K562 (cell line): Measurements from ENCODE around the gene BAIAP2. TPM values are rescaled to one million over a fixed set of nuclear protein-coding genes. Genes with fewer than 3 reads are reported as not detected.

Source experiments
- ATAC-seq: fragments of 200-7000 bp; cut with Tn5 transposase; 3 replicates; pipeline ENCODE4 v1.9.1; 2020; ENCODE audit warnings: moderate library complexity
- BruUV-seq: library from RNA; stranded (reverse); fragments of 400-500 nt; replicated peaks from 2 replicates; lab custom pipeline; 2021; lab: Mats Ljungman, UMichigan
- CTCF ChIA-PET: fragments of 300-600 bp; formaldehyde crosslinking; extraction: SDS; loops from one replicate; lab custom pipeline; 2021; ENCODE audit warnings: low intra/inter-chr PET ratio; lab: Yijun Ruan, JAX
- POLR2A ChIA-PET: fragments of 300-600, 350-650 bp; sonication (Branson Sonifier 250); formaldehyde crosslinking; extraction: SDS; loops from one replicate; lab custom pipeline; 2021; ENCODE audit warnings: antibody characterized with exemption, inconsistent platforms; lab: Yijun Ruan, JAX
- DNase-seq, 4 experiments: peaks; one replicate each; pipeline versions ENCODE4 v3.0.0 to v3.0.0-alpha.2; 2011 to 2018; ENCODE audit warnings: low spot score in 3 of 4, mixed read lengths in 3 of 4; ENCODE audit errors: extremely low read depth in 1 of 4
- FAIRE-seq: peaks from 2 replicates; lab custom pipeline; 2011; peaks lifted over from hg19 to GRCh38; lab: Jason Lieb, UNC
- H2AFZ ChIP-seq: 2 replicates; pipeline ENCODE4 v1.6.0; 2011; ENCODE audit warnings: low read depth, low read length, control low read depth, inconsistent platforms
- H3K27ac ChIP-seq: fragments of 200-600 bp; 3 replicates; pipeline ENCODE4 v1.8.0; 2011; ENCODE audit warnings: low read depth, mild to moderate bottlenecking, control low read depth, inconsistent platforms, low read length, moderate library complexity, mixed read lengths; ENCODE audit errors: extremely low read depth
- H3K27me3 ChIP-seq, 2 experiments: fragments of 300-600 bp in 1 of 2; 2 replicates in 1 of 2; 3 replicates in 1 of 2; pipeline versions ENCODE4 v1.6.0 to v1.8.0; 2011; ENCODE audit warnings: inconsistent platforms in 2 of 2, low read length in 2 of 2, mild to moderate bottlenecking in 1 of 2, mixed read lengths in 1 of 2, moderate library complexity in 1 of 2; ENCODE audit not compliant: control insufficient read depth in 2 of 2, insufficient read depth in 2 of 2
- H3K36me3 ChIP-seq: fragments of 300-600 bp; 3 replicates; pipeline ENCODE4 v1.8.0; 2011; ENCODE audit warnings: mild to moderate bottlenecking, low read length, inconsistent platforms; ENCODE audit not compliant: control insufficient read depth, insufficient read depth
- H3K4me1 ChIP-seq, 2 experiments: fragments of 200-600 bp in 1 of 2; replicated peaks in 1 of 2; 2 replicates in 1 of 2; 3 replicates in 1 of 2; pipeline versions ENCODE4 v1.5.1 to v1.8.0; 2011; ENCODE audit warnings: inconsistent platforms in 2 of 2, low read length in 2 of 2, mild to moderate bottlenecking in 1 of 2, mixed read lengths in 1 of 2, moderate library complexity in 1 of 2; ENCODE audit not compliant: control insufficient read depth in 2 of 2, insufficient read depth in 2 of 2
- H3K4me2 ChIP-seq: 2 replicates; pipeline ENCODE4 v1.6.1; 2011; ENCODE audit warnings: low read length, control low read depth, inconsistent platforms, mixed read lengths; ENCODE audit not compliant: insufficient read depth
- H3K4me3 ChIP-seq: fragments of 200-600 bp; sonication (generic), shearing (Covaris generic); 2 replicates; pipeline ENCODE4 v1.5.1; 2016; ENCODE audit warnings: control low read depth, inconsistent platforms
- H3K79me2 ChIP-seq: fragments of 200-600 bp; 3 replicates; pipeline ENCODE4 v1.8.0; 2011; ENCODE audit warnings: low read length, inconsistent platforms; ENCODE audit not compliant: control insufficient read depth, insufficient read depth
- H3K9ac ChIP-seq, 2 experiments: 2 replicates each; pipeline versions ENCODE4 v1.6.0 to v1.6.1; 2011; ENCODE audit warnings: low read depth in 2 of 2, low read length in 2 of 2, control low read depth in 1 of 2, inconsistent platforms in 1 of 2, mild to moderate bottlenecking in 1 of 2, mixed read lengths in 1 of 2; ENCODE audit not compliant: insufficient read depth in 1 of 2
- H3K9me1 ChIP-seq: one replicate; pipeline ENCODE4 v1.6.0; 2011; ENCODE audit warnings: inconsistent platforms, mild to moderate bottlenecking, low read length, moderate library complexity; ENCODE audit not compliant: control insufficient read depth, insufficient read depth
- H3K9me3 ChIP-seq: replicated peaks from 2 replicates; pipeline ENCODE4 v1.5.1; 2011; ENCODE audit warnings: low read depth, low read length, inconsistent platforms; ENCODE audit not compliant: control insufficient read depth, insufficient read depth
- H4K20me1 ChIP-seq: replicated peaks from 2 replicates; pipeline ENCODE4 v1.6.1; 2011; ENCODE audit warnings: low read length, inconsistent platforms, mixed read lengths; ENCODE audit not compliant: control insufficient read depth, insufficient read depth
- ESRRB ChIP-seq: fragments of 250-450 bp; sonication (Bioruptor Pico); IDR thresholded peaks from 2 replicates; pipeline ENCODE4 v1.5.0; 2020; ENCODE audit warnings: mild to moderate bottlenecking, moderate library complexity, borderline replicate concordance
- ZNF41 ChIP-seq: fragments of 250-450 bp; sonication (Bioruptor Pico); conservative IDR thresholded peaks from 2 replicates; pipeline ENCODE4 v1.4.0; 2020; ENCODE audit warnings: mild to moderate bottlenecking
- WGBS: fragments of 100-300 bp; shearing (Covaris generic); methylation state at CpG from one replicate; pipeline ENCODE4 v1.1.6; 2016; ENCODE audit warnings: low coverage, mixed read lengths; ENCODE audit not compliant: insufficient coverage; ENCODE audit errors: missing lambda C conversion rate; 5-methylcytosine and 5-hydroxymethylcytosine counted together
- in situ Hi-C: fragments of 300-500 bp; cut with MboI; formaldehyde crosslinking; loops from 4 replicates; pipeline ENCODE4 v1.15.0; 2018; ENCODE audit warnings: inconsistent platforms, mixed read lengths
- intact Hi-C: fragments of 100-400 bp; cut with micrococcal nuclease; formaldehyde crosslinking; loops from 2 replicates; pipeline ENCODE4 v1.14.2; 2022
- polyA plus RNA-seq, 8 experiments: library from polyadenylated mRNA; depleted of rRNA in 4 of 8; stranded (reverse) in 5 of 8; unstranded in 3 of 8; fragments of >200 nt; fragmentation: Nextera tagmentation in 2 of 8; fragmentation: Illumina TruSeq in 1 of 8; extraction: Ambion mirVana in 2 of 8; extraction: Trizol in 1 of 8; gene quantifications; 2 replicates each; pipeline versions ENCODE4 v1.2.1 to v1.2.3, GENCODE V29; 2011 to 2014; ENCODE audit warnings: inconsistent platforms in 1 of 8, missing spikeins in 1 of 8
- total RNA-seq, 7 experiments: library from RNA; depleted of rRNA in 6 of 7; stranded (reverse); fragments of >200 nt in 6 of 7; fragmentation: Illumina TruSeq in 2 of 7; extraction: Trizol in 2 of 7; gene quantifications; 2 replicates each; pipeline versions ENCODE4 v1.2.1 to v1.2.3, GENCODE V29; 2011 to 2021; ENCODE audit warnings: low replicate concordance in 1 of 7

BAIAP2 gene
- total and polyA plus RNA-seq, 9 of the 15 experiments (the other 6 are each of a cell fraction or from before 2014, with no cell fraction given) = 2.3 to 51.6 (median 18.4) TPM

DNA sequence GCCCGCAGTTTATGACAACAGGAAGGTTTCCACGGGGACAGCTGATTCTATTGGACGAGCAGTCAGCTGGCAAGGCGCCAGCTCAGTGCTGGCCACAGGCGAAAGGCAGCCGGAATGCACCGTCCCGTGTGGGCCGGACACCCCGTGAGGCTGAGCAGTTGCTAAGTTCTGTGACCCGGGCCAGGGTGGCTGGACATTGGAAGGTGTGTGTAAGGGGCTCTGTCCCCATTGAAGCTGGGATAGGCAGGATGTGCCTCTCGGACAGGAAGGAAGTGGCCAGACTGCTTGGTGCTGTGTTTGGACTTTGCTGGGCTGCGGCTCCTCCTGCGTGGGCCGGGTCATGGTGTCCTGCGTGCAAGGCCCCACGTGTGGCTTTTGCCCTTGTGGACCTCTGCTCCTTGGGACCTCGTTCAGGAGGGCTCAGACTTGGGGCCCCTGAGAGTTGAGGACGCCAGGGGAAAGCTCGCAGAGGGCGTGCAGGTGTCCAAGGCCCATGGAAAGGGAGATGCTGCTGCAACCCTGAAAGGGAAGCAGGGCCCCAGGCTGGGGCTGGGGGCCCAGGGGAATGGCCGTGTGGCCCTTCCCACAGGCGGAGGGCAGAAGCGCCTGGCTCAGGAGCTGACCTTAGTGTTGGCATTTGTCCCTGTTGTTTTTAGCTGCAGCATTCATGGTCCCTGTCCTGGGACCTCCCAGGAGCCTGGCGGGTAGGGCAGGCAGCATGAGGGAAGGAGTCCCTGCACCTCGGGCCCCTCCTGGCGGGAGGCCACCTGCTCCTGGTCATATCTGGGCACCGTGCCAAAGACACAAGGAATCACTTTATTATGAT, 10.0 kb downstream of the BAIAP2 start (continued):
- TF ChIP-seq ESRRB = no peak

GRCh38 chr17:81045590-81046095, 10.7 kb downstream of the BAIAP2 start:
- in situ Hi-C loops (no loop called here), intact Hi-C loops (no loop called here)
- DNase-seq (no peak), FAIRE-seq (no peak), ATAC-seq (no peak)
- peaks cover 10% of the 10 kb centered on the region; the same call in 1 of the 3 replicates for H3K36me3 ChIP-seq
- ChIA-PET CTCF (no interaction called here), POLR2A (interaction anchor here (0.5 to 1.2 kb wide), 4 partner anchors 9 to 189 kb away, joined by 4 to 6 read pairs (median 4); no protein-coding TSS in a partner anchor)
- no peak overlapping the region for H2AFZ ChIP-seq
- H3K79me2 ChIP-seq = peaks cover 81% of the 10 kb centered on the region
- WGBS = 80% methylated on average over 6 of the region's 9 CpGs
- H4K20me1 ChIP-seq = peaks cover 33% of the 10 kb centered on the region
- peaks cover 13% of the 10 kb centered on the region for H3K9me1 ChIP-seq
- H3K27ac ChIP-seq = no peak overlapping the region
- H3K9me3 ChIP-seq = no peaks in the 10 kb centered on the region
- H3K4me3 ChIP-seq = no peak overlapping the region
- no TSS peak for BruUV-seq
- H3K27me3 ChIP-seq = no peaks in the 10 kb centered on the region
- H3K4me1 ChIP-seq = peaks cover 20 to 81% of the 10 kb centered on the region in 2 experiments
- H3K9ac ChIP-seq = no peak overlapping the region
- H3K4me2 ChIP-seq = no peak overlapping the region
- no peak for TF ChIP-seq ZNF41
